ENCODE results near the gene SEMA3E. TPM values are rescaled to one million over a fixed set of nuclear protein-coding genes. Genes with fewer than 3 reads are reported as not detected.

Gene SEMA3E
- total and polyA plus RNA-seq, 2 experiments from 2014 or later = 7.0 to 14.0 TPM

GRCh38 chr7:83689855-83690254 lies 40.9 kb upstream of the SEMA3E start:
- H3K36me3 ChIP-seq (replicated peaks; ENCODE audit: insufficient read depth, low read depth) = no peaks in the 10 kb centered on the region
- TF ChIP-seq CTCF (IDR thresholded peaks at IDR 0.05; ENCODE audit: poor library complexity) = no peak
- TF ChIP-seq EZH2 (IDR thresholded peaks at IDR 0.05; ENCODE audit: borderline replicate concordance) = no peak
- no peak for TF ChIP-seq EZH2phosphoT487 (IDR thresholded peaks at IDR 0.05; ENCODE audit: low read depth, severe bottlenecking, unreplicated experiment)
- no peak overlapping the region for H3K4me2 ChIP-seq
- H2AFZ ChIP-seq = no peak overlapping the region
- DNase-seq (ENCODE audit: low spot score) = no peak
- H3K4me3 ChIP-seq = no peak overlapping the region
- H3K9me3 ChIP-seq (ENCODE audit: low read depth) = no peaks in the 10 kb centered on the region
- no peaks in the 10 kb centered on the region for H4K20me1 ChIP-seq (ENCODE audit: insufficient read depth, poor library complexity, severe bottlenecking)
- WGBS (ENCODE audit: low lambda C conversion rate, missing lambda C conversion rate) = 33% methylated on average over 1 of the region's 1 CpG
- H3K27me3 ChIP-seq = no peaks in the 10 kb centered on the region
- H3K79me2 ChIP-seq = no peaks in the 10 kb centered on the region
- H3K27ac ChIP-seq = no peak overlapping the region
- no peaks in the 10 kb centered on the region for H3K9me2 ChIP-seq (replicated peaks; ENCODE audit: insufficient read depth)
- H3K4me1 ChIP-seq (ENCODE audit: insufficient read depth) = peaks cover 3% of the 10 kb centered on the region

GRCh38 chr7:83686416-83686815 lies 37.5 kb upstream of the SEMA3E start:
- 89% methylated on average over 1 of the region's 1 CpG for WGBS (ENCODE audit: low lambda C conversion rate, missing lambda C conversion rate)
- H3K27ac ChIP-seq = no peak overlapping the region
- no peak for TF ChIP-seq EZH2phosphoT487 (IDR thresholded peaks at IDR 0.05; ENCODE audit: low read depth, severe bottlenecking, unreplicated experiment)
- TF ChIP-seq CTCF (IDR thresholded peaks at IDR 0.05; ENCODE audit: poor library complexity) = no peak
- no peak for TF ChIP-seq EZH2 (IDR thresholded peaks at IDR 0.05; ENCODE audit: borderline replicate concordance)

GRCh38 chr7:83684928-83685327 lies 36.0 kb upstream of the SEMA3E start:
- Histone ChIP-seq H3K9me3 (ENCODE audit: low read depth) (no peaks in the 10 kb centered on the region), H3K27ac (peak overlapping the region; percentile 23), H3K4me1 (ENCODE audit: insufficient read depth) (peaks cover 3% of the 10 kb centered on the region), H4K20me1 (ENCODE audit: insufficient read depth, poor library complexity, severe bottlenecking) (no peaks in the 10 kb centered on the region), H2AFZ (no peak overlapping the region), H3K4me3 (no peak overlapping the region), H3K27me3 (no peaks in the 10 kb centered on the region), H3K9me2 (replicated peaks; ENCODE audit: insufficient read depth) (no peaks in the 10 kb centered on the region), H3K4me2 (no peak overlapping the region), H3K36me3 (replicated peaks; ENCODE audit: insufficient read depth, low read depth) (no peaks in the 10 kb centered on the region), H3K79me2 (no peaks in the 10 kb centered on the region)
- TF ChIP-seq EZH2 (IDR thresholded peaks at IDR 0.05; ENCODE audit: borderline replicate concordance) = no peak
- no peak for TF ChIP-seq EZH2phosphoT487 (IDR thresholded peaks at IDR 0.05; ENCODE audit: low read depth, severe bottlenecking, unreplicated experiment)
- no peak for TF ChIP-seq CTCF (IDR thresholded peaks at IDR 0.05; ENCODE audit: poor library complexity)
- peak; percentile 23 for DNase-seq (ENCODE audit: low spot score)
- WGBS (ENCODE audit: low lambda C conversion rate, missing lambda C conversion rate) = 38% methylated on average over 3 of the region's 3 CpGs

More at GRCh38 chr7:83686416-83686815, 37.5 kb upstream of the SEMA3E start:
- Histone ChIP-seq H3K4me2 (no peak overlapping the region), H3K4me1 (ENCODE audit: insufficient read depth) (peaks cover 3% of the 10 kb centered on the region), H4K20me1 (ENCODE audit: insufficient read depth, poor library complexity, severe bottlenecking) (no peaks in the 10 kb centered on the region), H3K4me3 (no peak overlapping the region), H3K36me3 (replicated peaks; ENCODE audit: insufficient read depth, low read depth) (no peaks in the 10 kb centered on the region), H2AFZ (no peak overlapping the region), H3K27me3 (no peaks in the 10 kb centered on the region), H3K9me3 (ENCODE audit: low read depth) (no peaks in the 10 kb centered on the region), H3K79me2 (no peaks in the 10 kb centered on the region), H3K9me2 (replicated peaks; ENCODE audit: insufficient read depth) (no peaks in the 10 kb centered on the region)
- no peak for DNase-seq (ENCODE audit: low spot score)
